SH-SY5Y (cell line): ENCODE measurements around the gene HTT.

Source experiments
- GATA2 ChIP-seq: IDR thresholded peaks from 2 replicates; pipeline ENCODE4 v1.6.1; 2011; ENCODE audit warnings: mild to moderate bottlenecking, low read depth, low read length
- GATA3 ChIP-seq: IDR thresholded peaks from 2 replicates; pipeline ENCODE4 v1.6.1; 2011; ENCODE audit warnings: low read depth, mild to moderate bottlenecking, low read length, moderate library complexity

The HTT gene

GRCh38 chr4:3247399-3248177 is 173.1 kb downstream of the HTT start:
- TF ChIP-seq GATA2: no peak
- TF ChIP-seq GATA3: no peak

DNA sequence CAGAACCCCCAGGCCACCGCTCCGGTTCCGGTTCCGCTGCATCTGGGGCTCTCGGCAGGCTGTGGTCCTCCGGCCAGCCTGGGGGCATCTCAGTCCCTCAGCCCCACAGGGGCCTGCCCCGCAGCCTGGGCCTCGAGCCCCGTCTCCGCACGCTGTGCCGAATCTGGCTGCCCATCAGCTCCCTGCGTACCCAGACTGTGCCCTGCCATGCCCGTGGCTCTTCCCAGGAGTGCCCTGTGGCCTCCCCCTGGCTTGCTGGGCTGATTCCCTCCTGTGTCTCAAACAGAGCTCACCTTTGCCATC is 173.6 kb downstream of the HTT start:
- TF ChIP-seq GATA3 (no peak), GATA2 (no peak)

DNA sequence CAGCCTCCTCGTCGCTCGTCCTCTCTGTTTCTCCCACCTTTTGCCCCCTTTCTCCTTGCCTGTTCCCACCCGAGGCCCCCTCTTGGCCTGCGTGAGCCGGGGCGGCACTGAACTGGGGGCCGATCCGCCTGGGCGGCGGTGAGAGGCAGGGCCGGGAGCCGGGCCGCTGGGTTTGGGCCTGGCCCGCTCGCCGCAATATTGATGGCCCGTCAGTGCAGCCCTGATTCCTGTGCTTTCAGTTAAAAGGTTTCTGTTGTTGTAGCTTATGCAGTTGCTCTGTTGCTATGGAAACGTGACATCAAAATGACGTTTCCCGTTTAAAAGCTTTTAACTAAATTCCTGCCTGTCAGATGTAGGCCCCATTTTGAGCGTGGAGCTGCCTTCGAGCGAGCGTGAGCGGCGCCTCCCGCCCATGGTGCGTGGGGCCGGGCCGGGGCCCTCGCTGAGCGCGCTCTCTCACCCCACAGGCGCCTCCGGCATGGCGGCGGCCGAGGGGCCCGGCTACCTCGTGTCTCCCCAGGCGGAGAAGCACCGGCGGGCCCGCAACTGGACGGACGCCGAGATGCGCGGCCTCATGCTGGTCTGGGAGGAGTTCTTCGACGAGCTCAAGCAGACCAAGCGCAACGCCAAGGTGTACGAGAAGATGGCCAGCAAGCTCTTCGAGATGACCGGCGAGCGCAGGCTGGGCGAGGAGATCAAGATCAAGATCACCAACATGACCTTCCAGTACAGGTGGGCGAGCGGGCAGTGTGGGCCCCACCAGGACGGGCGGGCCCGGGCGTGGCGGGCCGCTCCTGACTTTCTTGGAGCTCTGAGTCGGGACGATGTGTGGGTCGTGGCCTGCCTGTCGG is 174.6 kb downstream of the HTT start, which contains the start of gene MSANTD1:
Gene MSANTD1 (plus strand): TSS at position 349 of the 851 bp plus-strand sequence. CDS start 64 bp downstream, at position 413.
- TF ChIP-seq GATA2 (no peak), GATA3 (no peak)

- TF ChIP-seq GATA2: no peak
- no peak for TF ChIP-seq GATA3
Measured at GRCh38 chr4:3249711-3250437, 175.4 kb downstream of the HTT start.

GRCh38 chr4:3250438-3250955 is 176.0 kb downstream of the HTT start:
- no peak for TF ChIP-seq GATA3
- TF ChIP-seq GATA2: no peak

DNA sequence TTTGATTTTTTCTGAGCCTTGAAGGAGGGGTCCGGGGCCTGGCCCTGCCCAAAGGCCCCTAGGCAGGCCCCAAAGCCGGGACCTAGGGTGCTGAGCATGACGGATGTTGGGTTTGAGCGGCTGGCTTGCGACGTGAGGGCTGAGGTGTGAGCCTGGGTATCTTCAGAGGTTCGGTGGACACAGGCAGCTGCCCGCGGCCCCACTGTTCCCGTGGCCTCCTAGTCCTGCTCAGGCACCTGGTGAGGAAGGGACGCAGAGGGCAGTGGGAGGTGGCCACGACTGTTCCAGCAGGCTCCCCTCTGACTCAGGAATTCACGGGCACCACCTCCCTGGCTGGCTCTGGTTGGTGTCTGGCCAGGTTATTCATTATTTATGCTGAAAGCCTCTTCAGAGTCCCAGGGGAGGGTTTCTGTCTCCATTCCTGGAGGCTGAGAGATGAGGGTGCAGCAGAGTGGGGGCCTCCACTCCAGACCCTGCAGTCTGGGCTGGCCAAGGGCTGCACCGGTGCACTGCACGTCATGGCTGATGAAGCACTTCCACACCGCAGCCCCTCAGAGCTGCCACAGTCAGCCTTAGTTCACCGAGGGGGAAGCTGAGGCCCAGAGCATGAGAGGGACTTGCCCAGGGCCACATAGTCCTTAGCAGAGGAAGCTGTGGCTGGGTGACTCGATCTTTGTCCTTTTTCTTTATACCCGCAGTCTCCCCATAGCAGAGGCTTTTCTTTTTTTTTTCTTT is 176.6 kb downstream of the HTT start:
- TF ChIP-seq GATA3 (no peak), GATA2 (no peak)

DNA sequence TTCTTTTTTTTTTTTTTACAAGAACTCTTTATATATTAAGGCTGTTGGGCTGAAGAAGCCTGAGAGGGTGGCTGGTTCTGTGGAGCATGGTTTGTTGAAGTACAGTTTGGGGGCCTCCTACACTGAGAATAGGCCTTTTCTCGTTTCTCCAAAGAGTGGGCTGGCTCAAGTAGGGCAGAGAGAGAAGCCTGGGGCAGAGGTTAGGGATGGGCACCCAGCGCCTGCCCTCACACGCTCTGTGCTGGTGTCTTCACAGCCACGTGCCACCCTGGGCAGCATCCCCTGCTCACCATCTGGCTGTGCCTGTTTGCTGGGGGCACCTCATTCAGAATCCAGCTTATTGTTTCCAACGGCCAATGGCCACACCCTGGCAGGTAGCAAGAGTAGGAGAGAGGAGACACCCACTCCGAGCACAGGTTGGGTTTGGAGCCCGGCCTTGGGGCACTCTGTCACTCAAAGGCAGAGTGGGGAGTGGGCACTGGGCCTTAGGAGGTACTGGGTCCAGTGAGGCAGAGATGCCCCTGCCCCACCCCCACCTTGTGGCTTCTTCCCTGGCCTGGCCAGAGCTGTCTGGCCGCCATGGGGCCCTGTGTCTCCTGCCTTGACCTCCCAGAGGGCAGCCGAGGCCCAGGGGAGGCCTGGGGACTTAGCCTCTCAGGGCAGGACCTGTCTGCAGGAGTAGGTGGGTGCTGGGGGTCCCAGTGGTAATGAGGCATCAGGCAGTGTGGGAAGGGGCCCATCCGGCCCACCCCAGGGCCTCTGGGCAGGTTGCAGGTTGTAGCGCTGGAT is 177.4 kb downstream of the HTT start:
- TF ChIP-seq GATA2: no peak
- TF ChIP-seq GATA3: no peak

GRCh38 chr4:3252480-3252828 is 178.0 kb downstream of the HTT start:
- no peak for TF ChIP-seq GATA3

- TF ChIP-seq GATA3: no peak
Measured at GRCh38 chr4:3252831-3253641, 178.6 kb downstream of the HTT start.

DNA sequence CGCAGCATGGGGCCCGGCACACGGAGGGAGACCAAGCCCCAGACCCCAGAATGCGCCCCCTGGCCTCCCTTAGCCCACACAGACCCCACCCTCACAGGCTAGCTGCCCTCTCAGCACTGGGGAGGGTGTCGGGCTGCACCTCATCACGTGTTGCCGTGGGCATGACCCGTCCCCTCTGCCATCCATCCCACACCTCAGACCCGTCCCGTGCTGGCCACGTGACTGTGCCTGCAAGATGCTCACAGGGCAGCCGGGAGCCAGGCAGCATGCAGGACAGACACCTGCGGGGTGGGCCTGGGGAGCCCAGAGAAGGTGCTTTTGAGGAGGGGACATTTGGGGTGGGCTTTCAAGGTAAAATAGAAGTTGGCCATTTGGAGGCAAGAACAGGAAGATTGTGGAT is 179.3 kb downstream of the HTT start:
- no peak for TF ChIP-seq GATA2
- no peak for TF ChIP-seq GATA3

DNA sequence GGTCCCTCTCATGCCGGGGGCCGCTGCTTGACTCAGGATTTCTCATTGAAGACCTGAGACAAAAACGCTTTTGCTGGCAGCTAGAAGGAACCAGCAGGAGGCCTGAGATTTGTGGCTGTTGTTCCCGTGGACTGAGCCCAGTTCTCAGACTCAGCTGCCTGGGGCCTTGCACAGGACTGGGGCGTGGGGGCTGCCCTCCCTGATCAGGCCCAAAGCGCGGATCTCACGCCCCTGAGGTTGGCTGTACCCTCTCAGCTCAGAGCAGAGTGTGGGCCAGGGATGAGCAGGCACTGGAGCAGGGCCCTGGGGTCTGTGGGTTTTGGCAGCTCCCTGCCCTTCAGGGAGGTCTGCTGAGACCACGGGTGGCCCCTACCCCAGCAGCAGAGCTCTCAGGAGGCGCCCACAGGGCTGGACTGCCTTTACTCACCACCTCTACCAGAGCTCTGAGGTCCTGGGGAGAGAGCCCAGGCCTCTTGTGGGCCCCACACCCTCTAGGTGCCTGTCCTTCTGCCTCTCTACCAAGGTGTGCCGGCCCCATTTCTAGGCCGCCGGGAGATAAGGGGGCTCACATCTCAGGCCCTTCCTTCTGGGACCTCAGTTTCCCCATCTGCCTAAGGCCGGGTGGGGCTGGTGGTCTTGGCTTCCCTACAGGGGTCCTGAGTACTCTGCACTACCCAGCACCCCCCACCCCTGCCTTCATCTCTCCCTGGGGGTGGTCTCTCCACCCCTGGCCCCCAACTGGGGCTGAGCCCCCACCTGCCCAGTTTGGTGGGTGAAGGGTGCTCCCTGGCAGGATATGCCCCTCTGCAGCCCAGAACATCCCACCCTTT is 180.0 kb downstream of the HTT start:
- TF ChIP-seq GATA2 (no peak), GATA3 (no peak)
